Measurements from ENCODE around the gene EEF1AKMT4.

GRCh38 chr3:184227481-184227935 lies 22.0 kb upstream of the EEF1AKMT4 start:
- TF ChIP-seq CTCF (IDR thresholded peaks at IDR 0.05) (peak; percentile 6 to 61 (median 50)), POLR2A (IDR thresholded peaks at IDR 0.05) (no peak), POLR2AphosphoS5 (IDR thresholded peaks at IDR 0.05) (no peak)
